CD4-positive, CD25-positive, alpha-beta regulatory T cell (primary cell): ENCODE results near the gene TBC1D10A. TPM values are rescaled to one million over a fixed set of nuclear protein-coding genes. Genes with fewer than 3 reads are reported as not detected.
A peak's percentile ranks its signal among the peaks of the same experiment; 100 is the strongest.

Source experiments
- ATAC-seq, 2 donors: fragments of 150-1000 bp; cut with Tn5 transposase; one replicate each; pipeline ENCODE4 v1.10.0; 2021; ENCODE audit warnings: low read depth in 2 of 2, moderate number of reproducible peaks in 2 of 2, moderate library complexity in 1 of 2
- DNase-seq, 3 donors: peaks; one replicate each; pipeline versions ENCODE4 v3.0.0 to v3.0.0-alpha.2; 2012 to 2022; ENCODE audit warnings: mixed read lengths in 1 of 3
- H3K27ac ChIP-seq: one replicate; pipeline ENCODE4 v1.7.0; 2013; ENCODE audit warnings: mild to moderate bottlenecking, low read length; ENCODE audit not compliant: insufficient read depth, poor library complexity, severe bottlenecking
- H3K27me3 ChIP-seq: one replicate; pipeline ENCODE4 v1.7.0; 2013; ENCODE audit warnings: low read length; ENCODE audit not compliant: control insufficient read depth, insufficient read depth
- H3K36me3 ChIP-seq: one replicate; pipeline ENCODE4 v1.7.0; 2013; ENCODE audit warnings: mild to moderate bottlenecking, low read length, moderate library complexity; ENCODE audit not compliant: control insufficient read depth, insufficient read depth
- H3K4me1 ChIP-seq: 2 replicates; pipeline ENCODE4 v1.7.0; 2013; ENCODE audit warnings: mild to moderate bottlenecking, low read length; ENCODE audit not compliant: insufficient read depth, control insufficient read depth, poor library complexity, severe bottlenecking
- H3K4me3 ChIP-seq: one replicate; pipeline ENCODE4 v1.7.0; 2013; ENCODE audit warnings: low read depth, mild to moderate bottlenecking, low read length, moderate library complexity
- H3K9me3 ChIP-seq, 2 experiments: 1 replicate in 1 of 2; 2 replicates in 1 of 2; pipeline ENCODE4 v1.7.0; 2013; ENCODE audit warnings: low read length in 2 of 2, mild to moderate bottlenecking in 1 of 2, moderate library complexity in 1 of 2; ENCODE audit not compliant: control insufficient read depth in 2 of 2
- H3K27ac Mint-ChIP-seq, 3 donors: one replicate each; pipeline ENCODE4 v1.8.0; 2020 to 2022; ENCODE audit warnings: mild to moderate bottlenecking in 3 of 3, mixed read lengths in 3 of 3, moderate library complexity in 2 of 3
- H3K27me3 Mint-ChIP-seq: one replicate; pipeline ENCODE4 v1.8.0; 2022; ENCODE audit warnings: mild to moderate bottlenecking, mixed read lengths
- H3K36me3 Mint-ChIP-seq: one replicate; pipeline ENCODE4 v1.8.0; 2020; ENCODE audit warnings: mixed read lengths
- H3K4me1 Mint-ChIP-seq, 4 donors: one replicate each; pipeline ENCODE4 v1.8.0; 2020 to 2022; ENCODE audit warnings: mixed read lengths in 4 of 4, mild to moderate bottlenecking in 1 of 4
- H3K4me3 Mint-ChIP-seq, 4 donors: one replicate each; pipeline ENCODE4 v1.8.0; 2020 to 2022; ENCODE audit warnings: mild to moderate bottlenecking in 4 of 4, mixed read lengths in 4 of 4, moderate library complexity in 3 of 4
- H3K9me3 Mint-ChIP-seq, 7 donors: one replicate each; pipeline ENCODE4 v1.8.0; 2020 to 2022; ENCODE audit warnings: mixed read lengths in 7 of 7, mild to moderate bottlenecking in 3 of 7, moderate library complexity in 2 of 7
- polyA plus RNA-seq, 4 donors: library from polyadenylated mRNA; unstranded; fragments of 300-500 nt; fragmentation: Illumina TruSeq; gene quantifications; one replicate each; pipeline ENCODE4 v1.2.3, GENCODE V29; 2021
- total RNA-seq: library from RNA; stranded (reverse); gene quantifications from one replicate; pipeline ENCODE4 v1.2.3, GENCODE V29; 2022

TBC1D10A gene
- total and polyA plus RNA-seq, 5 donors from 2014 or later, result 44.2 to 67.5 (median 47.8) TPM

GRCh38 chr22:30295576-30295975 is 31.2 kb downstream of the TBC1D10A start:
- no peaks in the 10 kb centered on the region for H3K27me3 Mint-ChIP-seq
- no peaks in the 10 kb centered on the region for H3K27me3 ChIP-seq
- H3K9me3 Mint-ChIP-seq, result no peaks in the 10 kb centered on the region
- no peak overlapping the region for H3K27ac ChIP-seq
- H3K4me3 ChIP-seq, result no peak overlapping the region
- no peaks in the 10 kb centered on the region for H3K9me3 ChIP-seq
- no peak for ATAC-seq
- H3K4me1 ChIP-seq, result peaks cover 40% of the 10 kb centered on the region
- no peak for DNase-seq
- peaks cover 34% of the 10 kb centered on the region for H3K36me3 Mint-ChIP-seq
- H3K4me1 Mint-ChIP-seq, result peaks cover 5 to 74% (median 25%) of the 10 kb centered on the region in 4 donors
- H3K27ac Mint-ChIP-seq, result peak overlapping the region; percentile 67 to 92 (median 91)
- H3K36me3 ChIP-seq, result peaks cover 75% of the 10 kb centered on the region
- peak overlapping the region in 2 of 4 donors; percentile 28 to 82 for H3K4me3 Mint-ChIP-seq

GRCh38 chr22:30294830-30295229 is 31.9 kb downstream of the TBC1D10A start:
- no peak for ATAC-seq
- Histone ChIP-seq H3K4me1 (peaks cover 47% of the 10 kb centered on the region), H3K27ac (no peak overlapping the region), H3K9me3 (no peaks in the 10 kb centered on the region), H3K27me3 (no peaks in the 10 kb centered on the region), H3K36me3 (peaks cover 69% of the 10 kb centered on the region), H3K4me3 (no peak overlapping the region)
- Mint-ChIP-seq H3K4me1 (peaks cover 5 to 74% (median 28%) of the 10 kb centered on the region in 4 donors), H3K36me3 (peaks cover 34% of the 10 kb centered on the region), H3K27me3 (no peaks in the 10 kb centered on the region), H3K27ac (peak overlapping the region in 2 of 3 donors; percentile 69 to 91), H3K9me3 (no peaks in the 10 kb centered on the region), H3K4me3 (no peak overlapping the region)
- no peak for DNase-seq

- Mint-ChIP-seq H3K27me3 (no peaks in the 10 kb centered on the region), H3K27ac (peak overlapping the region in 2 of 3 donors; percentile 55 to 62), H3K4me1 (peaks cover 5 to 72% (median 27%) of the 10 kb centered on the region in 4 donors), H3K9me3 (no peaks in the 10 kb centered on the region), H3K36me3 (peaks cover 34% of the 10 kb centered on the region), H3K4me3 (no peak overlapping the region)
- Histone ChIP-seq H3K27ac (no peak overlapping the region), H3K9me3 (no peaks in the 10 kb centered on the region), H3K4me3 (no peak overlapping the region), H3K27me3 (no peaks in the 10 kb centered on the region), H3K36me3 (peaks cover 62% of the 10 kb centered on the region), H3K4me1 (peaks cover 49% of the 10 kb centered on the region)
- no peak for DNase-seq
- ATAC-seq, result no peak
Measured at GRCh38 chr22:30294066-30294465, 32.7 kb downstream of the TBC1D10A start.

GRCh38 chr22:30293026-30293425 is 33.7 kb downstream of the TBC1D10A start:
- H3K4me1 ChIP-seq, result peaks cover 54% of the 10 kb centered on the region
- no peak overlapping the region for H3K27ac ChIP-seq
- no peak overlapping the region for H3K4me3 ChIP-seq
- H3K36me3 ChIP-seq, result peaks cover 52% of the 10 kb centered on the region
- Mint-ChIP-seq H3K9me3 (no peaks in the 10 kb centered on the region), H3K4me1 (peaks cover 8 to 68% (median 26%) of the 10 kb centered on the region in 4 donors), H3K27me3 (no peaks in the 10 kb centered on the region), H3K27ac (peak overlapping the region in 2 of 3 donors; percentile 61 to 82), H3K36me3 (peaks cover 27% of the 10 kb centered on the region), H3K4me3 (peak overlapping the region in 2 of 4 donors; percentile 6 to 51)
- ATAC-seq, result no peak
- H3K27me3 ChIP-seq, result no peaks in the 10 kb centered on the region
- no peak for DNase-seq
- no peaks in the 10 kb centered on the region for H3K9me3 ChIP-seq

GRCh38 chr22:30292069-30292970 is 34.4 kb downstream of the TBC1D10A start:
- Histone ChIP-seq H3K4me3 (no peak overlapping the region), H3K27ac (no peak overlapping the region), H3K9me3 (no peaks in the 10 kb centered on the region), H3K36me3 (peaks cover 45% of the 10 kb centered on the region), H3K4me1 (peaks cover 56% of the 10 kb centered on the region), H3K27me3 (no peaks in the 10 kb centered on the region)
- DNase-seq, result no peak
- no peak for ATAC-seq
- Mint-ChIP-seq H3K9me3 (no peaks in the 10 kb centered on the region), H3K27ac (peak overlapping the region; percentile 69 to 83 (median 76)), H3K27me3 (no peaks in the 10 kb centered on the region), H3K4me3 (peak overlapping the region in 2 of 4 donors; percentile 51 to 56), H3K4me1 (peaks cover 14 to 64% (median 27%) of the 10 kb centered on the region in 4 donors), H3K36me3 (peaks cover 25% of the 10 kb centered on the region)

- Histone ChIP-seq H3K27ac (no peak overlapping the region), H3K9me3 (no peaks in the 10 kb centered on the region), H3K27me3 (no peaks in the 10 kb centered on the region), H3K4me3 (no peak overlapping the region), H3K36me3 (peaks cover 38% of the 10 kb centered on the region), H3K4me1 (peaks cover 52% of the 10 kb centered on the region)
- DNase-seq (no peak), ATAC-seq (no peak)
- H3K27me3 Mint-ChIP-seq, result no peaks in the 10 kb centered on the region
- no peaks in the 10 kb centered on the region for H3K9me3 Mint-ChIP-seq
- peaks cover 9 to 62% (median 23%) of the 10 kb centered on the region in 4 donors for H3K4me1 Mint-ChIP-seq
- peak overlapping the region in 2 of 4 donors; percentile 78 to 96 for H3K4me3 Mint-ChIP-seq
- peak overlapping the region; percentile 76 to 93 (median 83) for H3K27ac Mint-ChIP-seq
- H3K36me3 Mint-ChIP-seq, result peaks cover 19% of the 10 kb centered on the region
Measured at GRCh38 chr22:30291058-30291892, 35.5 kb downstream of the TBC1D10A start.

GRCh38 chr22:30290342-30291057 is 36.2 kb downstream of the TBC1D10A start:
- Mint-ChIP-seq H3K27ac (peak overlapping the region; percentile 93 to 97 (median 96)), H3K4me1 (peaks cover 9 to 54% (median 22%) of the 10 kb centered on the region in 4 donors), H3K9me3 (no peaks in the 10 kb centered on the region), H3K36me3 (peaks cover 19% of the 10 kb centered on the region), H3K27me3 (no peaks in the 10 kb centered on the region), H3K4me3 (peak overlapping the region; percentile 91 to 96 (median 94))
- Histone ChIP-seq H3K27me3 (no peaks in the 10 kb centered on the region), H3K9me3 (no peaks in the 10 kb centered on the region), H3K36me3 (peaks cover 32% of the 10 kb centered on the region), H3K4me1 (peaks cover 45% of the 10 kb centered on the region), H3K27ac (peak overlapping the region; percentile 76), H3K4me3 (peak overlapping the region; percentile 66)
- ATAC-seq (no peak), DNase-seq (peak in 1 of 3 donors; percentile 32)
